ENCODE measurements around the gene GDF10. TPM values are rescaled to one million over a fixed set of nuclear protein-coding genes. Genes with fewer than 3 reads are reported as not detected.

GDF10 gene
- total RNA-seq, 1 donor, result under 0.01 TPM

GRCh38 chr10:47348138-47348651 lies 48.2 kb downstream of the GDF10 start, which contains the start of gene RBP3:
Gene RBP3 (plus strand): TSS chr10:47348363. CDS start chr10:47348485, 122 bp downstream.
- Histone ChIP-seq H3K4me3 (ENCODE audit: insufficient read depth, low read length) (no peak within 1 kb of the TSS), H3K36me3 (ENCODE audit: insufficient read depth, low read length) (no peaks in the 10 kb centered on the region), H3K4me2 (ENCODE audit: insufficient read depth, low read length) (no peak within 1 kb of the TSS), H3K27me3 (ENCODE audit: insufficient read depth, low read length) (peaks cover 19% of the 10 kb centered on the region), H3K9me3 (ENCODE audit: low read depth, low read length) (no peaks in the 10 kb centered on the region), H3K79me2 (ENCODE audit: insufficient read depth, low read length) (no peaks in the 10 kb centered on the region), H2AFZ (ENCODE audit: low read length) (no peak within 1 kb of the TSS), H3K4me1 (ENCODE audit: insufficient read depth, low read length) (no peaks in the 10 kb centered on the region), H3K27ac (ENCODE audit: low read depth, low read length) (no peak within 1 kb of the TSS), H4K20me1 (ENCODE audit: insufficient read depth, low read length) (no peaks in the 10 kb centered on the region)
- no peak for TF ChIP-seq CTCF (IDR thresholded peaks at IDR 0.05; ENCODE audit: extremely low read depth, low read depth, low read length)
- DNase-seq (ENCODE audit: insufficient read length, low spot score, missing footprints), result peak; percentile 80

- DNase-seq (ENCODE audit: insufficient read length, low spot score, missing footprints), result peak; percentile 71
- Histone ChIP-seq H4K20me1 (ENCODE audit: insufficient read depth, low read length) (no peaks in the 10 kb centered on the region), H3K4me3 (ENCODE audit: insufficient read depth, low read length) (no peak overlapping the region), H3K4me2 (ENCODE audit: insufficient read depth, low read length) (no peak overlapping the region), H3K4me1 (ENCODE audit: insufficient read depth, low read length) (no peaks in the 10 kb centered on the region), H3K27ac (ENCODE audit: low read depth, low read length) (no peak overlapping the region), H3K36me3 (ENCODE audit: insufficient read depth, low read length) (no peaks in the 10 kb centered on the region), H3K79me2 (ENCODE audit: insufficient read depth, low read length) (no peaks in the 10 kb centered on the region), H3K9me3 (ENCODE audit: low read depth, low read length) (no peaks in the 10 kb centered on the region), H3K27me3 (ENCODE audit: insufficient read depth, low read length) (peaks cover 13% of the 10 kb centered on the region), H2AFZ (ENCODE audit: low read length) (no peak overlapping the region)
- no peak for TF ChIP-seq CTCF (IDR thresholded peaks at IDR 0.05; ENCODE audit: extremely low read depth, low read depth, low read length)
These were observed 48.9 kb downstream of the GDF10 start for GRCh38 chr10:47348661-47349470.

GRCh38 chr10:47349516-47349915 lies 49.5 kb downstream of the GDF10 start:
- Histone ChIP-seq H3K79me2 (ENCODE audit: insufficient read depth, low read length) (no peaks in the 10 kb centered on the region), H3K9me3 (ENCODE audit: low read depth, low read length) (no peaks in the 10 kb centered on the region), H3K4me1 (ENCODE audit: insufficient read depth, low read length) (no peaks in the 10 kb centered on the region), H4K20me1 (ENCODE audit: insufficient read depth, low read length) (no peaks in the 10 kb centered on the region), H3K36me3 (ENCODE audit: insufficient read depth, low read length) (no peaks in the 10 kb centered on the region), H3K4me3 (ENCODE audit: insufficient read depth, low read length) (no peak overlapping the region), H3K27me3 (ENCODE audit: insufficient read depth, low read length) (peaks cover 11% of the 10 kb centered on the region), H2AFZ (ENCODE audit: low read length) (no peak overlapping the region), H3K27ac (ENCODE audit: low read depth, low read length) (no peak overlapping the region), H3K4me2 (ENCODE audit: insufficient read depth, low read length) (no peak overlapping the region)
- TF ChIP-seq CTCF (IDR thresholded peaks at IDR 0.05; ENCODE audit: extremely low read depth, low read depth, low read length), result no peak
- DNase-seq (ENCODE audit: insufficient read length, low spot score, missing footprints), result peak; percentile 61

- no peak overlapping the region for H3K27ac ChIP-seq (ENCODE audit: low read depth, low read length)
- H3K36me3 ChIP-seq (ENCODE audit: insufficient read depth, low read length), result no peaks in the 10 kb centered on the region
- H2AFZ ChIP-seq (ENCODE audit: low read length), result no peak overlapping the region
- H3K4me3 ChIP-seq (ENCODE audit: insufficient read depth, low read length), result no peak overlapping the region
- TF ChIP-seq CTCF (IDR thresholded peaks at IDR 0.05; ENCODE audit: extremely low read depth, low read depth, low read length), result no peak
- H3K4me1 ChIP-seq (ENCODE audit: insufficient read depth, low read length), result no peaks in the 10 kb centered on the region
- H4K20me1 ChIP-seq (ENCODE audit: insufficient read depth, low read length), result no peaks in the 10 kb centered on the region
- peak; percentile 62 for DNase-seq (ENCODE audit: insufficient read length, low spot score, missing footprints)
- peaks cover 6% of the 10 kb centered on the region for H3K27me3 ChIP-seq (ENCODE audit: insufficient read depth, low read length)
- H3K4me2 ChIP-seq (ENCODE audit: insufficient read depth, low read length), result no peak overlapping the region
- no peaks in the 10 kb centered on the region for H3K9me3 ChIP-seq (ENCODE audit: low read depth, low read length)
- H3K79me2 ChIP-seq (ENCODE audit: insufficient read depth, low read length), result no peaks in the 10 kb centered on the region
These were observed 50.0 kb downstream of the GDF10 start for GRCh38 chr10:47349941-47350371.
